Subcutaneous abdominal adipose tissue (tissue), 5 donors: ENCODE measurements around the gene SLC38A5.
"Not testable (repeated sequence)": the region's sequence is repeated elsewhere in the genome, so short reads cannot be mapped to it uniquely, and the experiment has no call there.

Experiments
- H3K27ac ChIP-seq: one replicate; pipeline ENCODE4 v1.7.0; 2013; ENCODE audit warnings: low read depth, mild to moderate bottlenecking, inconsistent platforms, low read length, moderate library complexity
- H3K27me3 ChIP-seq, 5 donors: one replicate each; pipeline ENCODE4 v1.7.0; 2013; ENCODE audit warnings: low read length in 5 of 5, inconsistent platforms in 1 of 5; ENCODE audit not compliant: control insufficient read depth in 5 of 5, insufficient read depth in 4 of 5
- H3K36me3 ChIP-seq, 5 donors: one replicate each; pipeline ENCODE4 v1.7.0; 2013; ENCODE audit warnings: low read length in 5 of 5; ENCODE audit not compliant: control insufficient read depth in 5 of 5, insufficient read depth in 5 of 5
- H3K4me1 ChIP-seq, 5 donors: one replicate each; pipeline ENCODE4 v1.7.0; 2013; ENCODE audit warnings: low read length in 5 of 5, mild to moderate bottlenecking in 3 of 5, moderate library complexity in 1 of 5; ENCODE audit not compliant: control insufficient read depth in 5 of 5, insufficient read depth in 5 of 5
- H3K4me3 ChIP-seq, 5 donors: one replicate each; pipeline ENCODE4 v1.7.0; 2013; ENCODE audit warnings: low read length in 5 of 5, low read depth in 1 of 5
- H3K9ac ChIP-seq, 5 donors: one replicate each; pipeline ENCODE4 v1.7.0; 2013; ENCODE audit warnings: low read length in 5 of 5, mild to moderate bottlenecking in 4 of 5, moderate library complexity in 3 of 5
- H3K9me3 ChIP-seq, 5 donors: one replicate each; pipeline ENCODE4 v1.7.0; 2013; ENCODE audit warnings: low read length in 5 of 5; ENCODE audit not compliant: control insufficient read depth in 5 of 5
- donor health status: healthy.
- donor health status: healthy.
- donor health status: healthy.
- donor health status: healthy.
- donor health status: healthy.

Gene SLC38A5

DNA sequence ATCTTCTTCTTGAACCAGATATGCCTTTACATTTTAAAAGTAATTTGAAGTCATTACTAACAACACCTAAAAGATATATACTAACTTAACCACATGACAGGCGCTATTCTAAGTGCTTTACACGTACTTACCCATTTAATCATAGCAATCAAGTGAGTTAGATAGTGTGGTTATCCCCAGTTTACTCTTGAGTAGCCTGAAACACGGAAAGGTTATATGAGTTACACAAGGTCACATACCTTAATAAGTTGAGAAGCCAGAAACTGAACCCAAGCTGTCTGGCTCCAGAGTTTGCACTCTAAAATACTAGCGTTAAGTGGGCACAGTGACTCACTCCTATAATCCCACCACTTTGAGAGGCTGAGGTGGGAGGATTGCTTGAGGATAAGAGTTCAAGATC is 39.9 kb downstream of the SLC38A5 start:
- H3K27me3 ChIP-seq, result peaks cover 0 to 13% (median 7%) of the 10 kb centered on the region in 5 donors
- H3K9ac ChIP-seq, H3K4me1 ChIP-seq: not testable (repeated sequence)

GRCh38 chrX:48429606-48430005 is 40.5 kb downstream of the SLC38A5 start:
- H3K36me3 ChIP-seq, H3K27ac ChIP-seq, H3K9ac ChIP-seq, H3K9me3 ChIP-seq, H3K4me3 ChIP-seq, H3K4me1 ChIP-seq: not testable (repeated sequence)
- H3K27me3 ChIP-seq, result peaks cover 0 to 13% (median 7%) of the 10 kb centered on the region in 5 donors

More for the DNA sequence above, 39.9 kb downstream of the SLC38A5 start:
- not testable (repeated sequence) for H3K36me3 ChIP-seq, H3K27ac ChIP-seq, H3K4me3 ChIP-seq, H3K9me3 ChIP-seq

DNA sequence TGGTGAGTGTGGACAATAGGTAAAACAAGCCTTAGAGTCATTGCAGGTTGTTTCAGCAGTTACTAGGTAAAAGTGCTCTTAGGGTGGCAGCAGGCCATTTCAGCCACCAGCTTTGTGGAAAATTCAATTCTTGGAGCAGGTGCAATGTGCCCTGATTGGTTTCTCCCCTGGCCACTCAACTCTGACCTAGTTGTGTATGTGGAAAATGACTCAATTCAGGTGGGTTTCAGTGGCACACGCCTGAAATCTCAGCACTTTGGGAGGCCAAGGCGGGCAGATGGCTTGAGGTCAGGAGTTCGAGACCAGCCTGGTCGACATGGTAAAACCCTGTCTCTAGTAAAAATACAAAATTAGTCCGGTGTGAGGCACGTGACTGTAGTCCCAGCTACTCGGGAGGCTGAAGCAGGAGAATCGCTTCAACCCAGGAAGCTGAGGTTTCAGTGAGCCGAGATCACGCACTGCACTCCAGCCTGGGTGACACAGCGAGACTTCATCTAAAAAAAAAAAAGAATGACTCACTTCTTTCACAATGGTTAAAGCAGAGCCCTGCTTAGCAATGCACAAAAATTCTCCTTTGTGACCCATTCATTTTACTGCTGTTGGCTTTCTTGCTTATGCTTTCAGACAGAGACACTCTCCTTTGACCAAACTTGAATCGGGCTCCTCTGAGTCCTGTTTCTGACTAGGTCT is 42.9 kb downstream of the SLC38A5 start:
- H3K27me3 ChIP-seq, H3K36me3 ChIP-seq, H3K4me1 ChIP-seq, H3K27ac ChIP-seq, H3K9ac ChIP-seq, H3K9me3 ChIP-seq, H3K4me3 ChIP-seq: not testable (repeated sequence)

DNA sequence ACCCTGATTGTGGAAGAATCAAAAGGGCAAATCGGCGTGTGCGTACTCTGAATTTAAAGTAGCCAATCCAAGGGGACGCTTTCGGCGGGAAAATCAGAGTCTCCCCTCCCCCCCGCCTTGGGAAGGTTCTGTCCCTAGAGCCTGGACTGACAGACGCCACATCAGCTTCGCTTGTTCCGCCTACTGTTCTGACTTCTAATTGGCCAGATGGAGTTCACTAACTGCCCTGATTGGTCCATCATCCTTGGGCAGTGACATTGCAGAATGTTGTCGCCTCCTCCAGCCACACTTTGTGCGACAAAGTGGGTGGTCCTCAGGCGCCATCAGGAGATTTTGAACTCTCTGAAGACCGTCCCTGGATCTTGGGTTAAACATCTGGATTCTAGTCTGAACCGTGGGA is 58.2 kb downstream of the SLC38A5 start, which contains the start of gene SSX4B:
Gene SSX4B, minus strand, starts transcription at position 101 of the 400 bp plus-strand sequence. CDS start 588 bp downstream, outside the sequence.
- not testable (repeated sequence) for H3K4me3 ChIP-seq, H3K4me1 ChIP-seq, H3K9ac ChIP-seq, H3K9me3 ChIP-seq, H3K36me3 ChIP-seq, H3K27me3 ChIP-seq, H3K27ac ChIP-seq
